NCI-H1092 treated with DMSO at 0.1 percent for 48 hours (cell line): Measurements from ENCODE around the gene TTC36.
A peak's percentile ranks its signal among the peaks of the same experiment; 100 is the strongest.
"Not testable (repeated sequence)": the region's sequence is repeated elsewhere in the genome, so short reads cannot be mapped to it uniquely, and the experiment has no call there.

Experiments
- DNase-seq: peaks from one replicate; lab custom pipeline; 2025; lab: John Stamatoyannopoulos, UW

Gene TTC36

DNA sequence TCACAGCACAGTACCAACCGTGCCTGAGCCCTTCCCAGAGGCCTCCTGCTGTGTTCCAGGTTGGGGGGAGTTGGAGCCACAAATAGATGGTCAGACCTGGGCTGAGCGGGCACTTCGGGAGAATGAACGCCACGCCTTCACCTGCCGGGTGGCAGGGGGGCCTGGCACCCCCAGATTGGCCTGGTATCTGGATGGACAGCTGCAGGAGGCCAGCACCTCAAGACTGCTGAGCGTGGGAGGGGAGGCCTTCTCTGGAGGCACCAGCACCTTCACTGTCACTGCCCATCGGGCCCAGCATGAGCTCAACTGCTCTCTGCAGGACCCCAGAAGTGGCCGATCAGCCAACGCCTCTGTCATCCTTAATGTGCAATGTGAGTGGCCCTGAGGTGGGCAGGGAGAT lies 4.8 kb downstream of the TTC36 start:
- DNase-seq = no peak

DNA sequence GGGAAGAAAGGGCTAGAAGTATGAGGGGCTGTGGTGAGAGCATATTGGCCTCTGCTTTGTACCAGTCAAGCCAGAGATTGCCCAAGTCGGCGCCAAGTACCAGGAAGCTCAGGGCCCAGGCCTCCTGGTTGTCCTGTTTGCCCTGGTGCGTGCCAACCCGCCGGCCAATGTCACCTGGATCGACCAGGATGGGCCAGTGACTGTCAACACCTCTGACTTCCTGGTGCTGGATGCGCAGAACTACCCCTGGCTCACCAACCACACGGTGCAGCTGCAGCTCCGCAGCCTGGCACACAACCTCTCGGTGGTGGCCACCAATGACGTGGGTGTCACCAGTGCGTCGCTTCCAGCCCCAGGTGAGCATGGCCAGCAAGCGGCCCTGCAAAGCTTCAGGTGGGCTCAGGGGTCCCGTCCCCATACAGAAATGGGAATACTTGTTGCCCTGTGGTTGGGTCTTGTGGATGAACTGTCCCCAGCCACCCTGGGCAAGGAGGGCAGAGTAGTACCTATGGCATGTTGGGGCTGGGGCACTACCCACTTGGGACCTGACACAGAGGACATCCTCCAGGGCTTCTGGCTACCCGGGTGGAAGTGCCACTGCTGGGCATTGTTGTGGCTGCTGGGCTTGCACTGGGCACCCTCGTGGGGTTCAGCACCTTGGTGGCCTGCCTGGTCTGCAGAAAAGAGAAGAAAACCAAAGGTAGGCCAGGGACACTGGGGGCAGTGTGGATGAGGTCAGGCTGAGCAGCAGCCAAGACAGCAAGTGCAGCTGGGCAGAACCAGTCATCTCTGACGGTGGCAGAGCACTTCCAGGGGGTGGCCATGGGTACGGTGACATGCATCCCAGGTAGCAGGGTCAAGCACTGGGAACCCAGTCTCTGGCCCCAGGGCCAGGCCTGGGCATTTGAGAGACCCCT lies 5.8 kb downstream of the TTC36 start:
- no peak for DNase-seq

DNA sequence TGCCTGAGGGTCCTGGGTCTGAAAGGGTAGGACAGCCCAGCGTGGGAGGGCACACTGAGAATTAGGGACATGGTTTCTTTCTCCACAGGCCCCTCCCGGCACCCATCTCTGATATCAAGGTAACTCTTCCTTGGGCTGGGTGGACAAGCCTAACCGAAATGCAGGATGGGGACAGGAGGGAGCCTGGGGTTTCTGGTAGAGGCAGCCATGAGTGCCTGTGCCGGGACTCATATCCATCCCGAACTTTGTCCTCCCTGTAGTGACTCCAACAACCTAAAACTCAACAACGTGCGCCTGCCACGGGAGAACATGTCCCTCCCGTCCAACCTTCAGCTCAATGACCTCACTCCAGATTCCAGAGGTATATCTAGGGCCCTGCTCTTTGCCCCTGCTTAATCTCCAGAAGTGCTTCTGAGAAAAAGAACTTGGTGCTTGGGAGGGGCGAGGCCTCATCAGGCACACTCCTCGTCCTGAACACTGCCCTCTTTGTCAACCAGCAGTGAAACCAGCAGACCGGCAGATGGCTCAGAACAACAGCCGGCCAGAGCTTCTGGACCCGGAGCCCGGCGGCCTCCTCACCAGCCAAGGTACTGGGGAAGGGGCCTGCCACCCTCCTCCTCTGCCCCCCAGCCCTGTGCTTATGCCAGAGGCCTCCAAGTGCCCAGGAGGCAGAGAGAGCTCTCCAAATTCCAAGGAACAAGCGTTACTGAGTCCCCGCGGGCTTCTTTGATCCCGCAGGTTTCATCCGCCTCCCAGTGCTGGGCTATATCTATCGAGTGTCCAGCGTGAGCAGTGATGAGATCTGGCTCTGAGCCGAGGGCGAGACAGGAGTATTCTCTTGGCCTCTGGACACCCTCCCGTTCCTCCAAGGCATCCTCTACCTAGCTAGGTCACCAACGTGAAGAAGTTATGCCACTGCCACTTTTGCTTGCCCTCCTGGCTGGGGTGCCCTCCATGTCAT lies 6.8 kb downstream of the TTC36 start:
- no peak for DNase-seq

DNA sequence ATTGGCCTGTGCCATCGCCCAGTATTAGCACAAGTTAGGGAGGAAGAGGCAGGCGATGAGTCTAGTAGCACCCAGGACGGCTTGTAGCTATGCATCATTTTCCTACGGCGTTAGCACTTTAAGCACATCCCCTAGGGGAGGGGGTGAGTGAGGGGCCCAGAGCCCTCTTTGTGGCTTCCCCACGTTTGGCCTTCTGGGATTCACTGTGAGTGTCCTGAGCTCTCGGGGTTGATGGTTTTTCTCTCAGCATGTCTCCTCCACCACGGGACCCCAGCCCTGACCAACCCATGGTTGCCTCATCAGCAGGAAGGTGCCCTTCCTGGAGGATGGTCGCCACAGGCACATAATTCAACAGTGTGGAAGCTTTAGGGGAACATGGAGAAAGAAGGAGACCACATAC lies 8.0 kb downstream of the TTC36 start:
- no peak for DNase-seq

DNA sequence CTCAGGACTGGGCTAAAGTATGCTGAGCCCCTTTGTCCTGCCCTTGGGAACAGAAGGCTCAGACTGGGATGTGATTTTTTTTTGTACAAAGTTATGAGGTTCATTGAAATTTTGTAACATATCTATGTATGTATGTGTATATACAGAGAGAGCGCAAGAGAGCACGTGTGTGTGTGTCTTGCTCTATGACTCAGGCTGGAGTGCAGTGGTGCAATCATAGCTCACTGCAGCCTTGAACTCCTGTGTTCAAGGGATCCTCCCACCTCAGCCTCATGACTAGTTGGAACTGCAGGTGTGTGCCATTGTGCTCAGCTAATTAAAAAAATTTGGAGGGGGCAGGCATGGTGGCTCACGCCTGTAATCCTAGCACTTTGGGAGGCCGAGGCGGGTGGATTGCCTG lies 9.5 kb downstream of the TTC36 start:
- DNase-seq = no peak

DNA sequence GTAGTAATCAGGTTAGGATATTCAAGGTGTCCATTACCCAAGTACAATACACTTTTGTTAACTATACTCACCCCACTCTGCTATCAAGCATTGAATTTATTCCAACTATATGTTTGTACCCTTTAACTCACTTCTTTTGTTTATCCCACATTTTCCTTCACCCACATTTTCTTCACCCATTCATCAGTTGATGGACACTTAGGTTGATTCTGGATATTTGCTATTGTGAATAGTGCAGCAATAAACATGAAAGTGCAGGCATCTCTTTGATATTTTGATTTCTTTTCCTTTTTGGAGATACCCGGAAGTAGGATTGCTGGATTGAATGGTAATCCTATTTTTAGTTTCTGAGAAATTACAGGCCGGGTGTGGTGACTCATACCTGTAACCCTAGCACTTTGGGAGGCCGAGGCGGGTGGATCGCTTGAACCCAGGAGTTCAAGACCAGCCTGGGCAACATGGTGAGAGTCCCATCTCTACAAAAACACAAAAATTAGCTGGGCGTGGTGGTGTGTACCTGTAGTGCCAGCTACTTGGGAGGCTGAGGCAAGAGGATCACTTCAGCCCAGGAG lies 10.2 kb downstream of the TTC36 start:
- no peak for DNase-seq

DNA sequence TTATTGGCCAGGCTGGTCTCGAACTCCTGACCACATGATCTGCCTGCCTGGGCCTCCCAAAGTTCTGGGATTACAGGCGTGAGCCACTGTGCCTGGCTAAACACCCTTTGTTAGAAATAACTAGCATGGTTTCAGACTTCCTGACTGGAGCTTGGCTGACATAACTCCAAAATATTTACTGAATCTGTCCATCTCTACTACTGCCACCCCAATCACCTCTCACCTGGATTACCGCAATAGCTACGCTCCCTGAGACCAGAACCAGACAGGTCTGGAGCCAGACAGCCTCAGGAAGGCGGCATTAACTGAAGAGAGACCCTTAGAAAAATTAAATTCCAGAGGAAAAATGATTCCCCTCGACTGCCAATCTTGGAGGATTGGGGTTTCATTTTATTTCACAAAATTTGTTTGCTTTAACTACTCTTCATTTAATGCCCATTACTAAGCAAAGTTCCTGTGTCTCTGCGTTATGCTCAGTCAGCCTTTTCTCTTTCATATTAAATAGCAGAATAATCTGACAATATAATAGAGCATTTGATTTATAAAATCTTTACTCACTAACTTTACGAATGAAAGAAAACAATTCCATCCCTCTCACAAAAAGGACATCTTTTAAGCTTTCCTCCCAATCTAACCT lies 16.9 kb downstream of the TTC36 start:
- DNase-seq = no peak

DNA sequence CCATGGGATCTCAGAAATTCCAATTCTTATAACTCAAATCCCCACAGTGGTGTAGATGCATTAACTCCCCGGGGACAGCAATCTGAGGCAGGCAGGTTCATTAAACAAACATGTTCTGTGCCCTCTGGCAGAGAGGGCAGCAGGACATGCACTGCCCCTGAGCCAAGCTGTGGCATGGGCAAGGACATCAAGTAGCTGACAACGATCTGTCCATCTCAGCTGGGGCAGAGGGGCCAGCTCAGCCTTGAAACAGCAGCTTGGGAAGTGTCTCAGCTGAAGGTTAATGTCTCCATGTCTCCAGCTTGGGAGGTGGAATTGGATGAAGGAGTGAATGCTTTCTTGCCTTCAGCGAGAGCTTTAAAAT lies 17.4 kb downstream of the TTC36 start:
- DNase-seq = no peak

DNA sequence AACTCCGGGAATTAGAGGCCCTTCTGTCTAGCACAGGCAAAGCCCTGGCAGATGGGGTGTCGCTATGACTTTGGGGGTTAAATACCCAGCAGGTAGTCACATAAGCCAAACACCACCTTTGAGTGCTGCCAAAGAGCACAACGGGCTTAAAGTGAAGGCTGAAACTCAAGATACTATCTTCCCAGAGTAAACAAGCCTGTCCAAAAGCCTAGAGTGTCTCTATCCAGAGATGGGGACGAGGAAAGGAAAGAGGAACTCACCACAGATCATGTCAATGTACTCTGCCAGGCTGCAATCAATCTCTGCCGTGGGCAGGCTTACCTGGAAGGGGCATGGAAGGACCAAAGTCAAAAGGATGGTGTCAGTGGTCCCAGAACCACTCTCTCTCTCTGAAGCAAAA lies 18.3 kb downstream of the TTC36 start:
- DNase-seq = no peak

DNA sequence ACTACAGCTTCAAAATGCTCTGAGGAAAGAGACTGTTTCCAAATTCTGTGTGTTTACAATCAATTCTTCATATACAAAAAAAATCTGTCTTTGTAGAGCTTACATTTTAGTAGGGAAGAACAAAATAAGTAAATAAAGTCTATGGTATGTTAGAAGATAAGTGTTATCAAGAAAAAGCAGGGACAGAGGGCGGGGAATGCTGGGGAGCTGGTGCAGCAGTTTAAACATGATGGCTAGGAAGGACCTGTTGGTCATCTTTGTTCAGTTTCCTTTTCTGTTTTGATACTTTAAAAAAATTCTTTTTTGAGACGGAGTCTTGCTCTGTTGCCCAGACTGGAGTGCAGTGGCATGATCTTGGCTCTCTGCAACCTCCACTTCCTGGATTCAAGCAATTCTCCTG lies 19.9 kb downstream of the TTC36 start:
- no peak for DNase-seq

DNA sequence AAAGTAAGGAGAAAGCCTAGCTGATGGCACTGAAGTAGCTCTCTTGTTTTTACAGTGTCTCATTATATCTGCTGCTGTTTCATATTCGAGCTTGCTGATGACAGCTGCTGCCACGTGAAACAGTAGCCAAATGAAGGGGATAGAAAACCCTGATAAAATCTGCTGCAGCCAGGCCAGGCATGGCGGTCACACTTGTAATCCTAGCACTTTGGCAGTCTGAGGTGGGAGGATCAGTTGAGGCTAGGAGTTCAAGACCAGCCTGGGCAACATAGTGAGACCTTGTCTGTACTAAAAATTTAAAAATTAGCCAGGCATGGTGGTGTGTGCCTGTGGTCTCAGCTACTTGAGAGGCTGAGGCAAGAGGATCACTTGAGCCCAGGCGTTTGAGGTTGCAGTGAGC lies 25.1 kb downstream of the TTC36 start:
- no peak for DNase-seq

DNA sequence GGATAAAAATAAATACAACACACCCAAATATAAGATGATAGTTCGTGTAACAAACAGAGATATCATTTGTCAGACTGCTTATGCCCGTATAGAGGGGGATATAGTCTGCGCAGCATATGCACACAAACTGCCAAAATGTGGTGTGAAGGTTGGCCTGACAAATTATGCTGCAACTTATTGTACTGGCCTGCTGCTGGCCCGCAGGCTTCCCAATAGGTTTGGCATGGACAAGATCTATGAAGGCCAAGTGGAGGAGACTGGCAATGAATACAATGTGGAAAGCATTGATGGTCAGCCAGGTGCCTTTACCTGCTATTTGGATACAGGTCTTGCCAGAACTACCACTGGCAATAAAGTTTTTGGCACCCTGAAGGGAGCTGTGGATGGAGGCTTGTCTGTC lies 33.5 kb downstream of the TTC36 start:
- DNase-seq = no peak

DNA sequence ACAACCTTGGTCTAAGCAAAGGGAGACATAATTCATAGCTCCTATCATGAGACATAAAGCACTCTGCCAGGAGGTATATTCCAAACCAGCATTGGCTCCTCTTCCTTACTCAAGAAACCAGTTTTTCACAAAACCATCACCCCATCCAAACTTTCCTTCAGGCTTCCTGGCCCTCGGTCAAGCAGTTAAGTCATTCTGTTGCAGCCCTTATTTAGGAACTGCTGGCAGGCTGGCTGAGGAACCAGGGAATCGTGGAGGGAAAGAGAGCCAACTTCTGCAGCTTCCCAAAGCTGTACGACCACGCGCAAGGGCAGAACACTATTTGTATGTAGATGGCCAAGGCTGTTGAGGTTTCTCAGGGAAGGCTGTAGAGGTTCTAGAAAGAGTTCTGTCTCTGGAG lies 37.8 kb downstream of the TTC36 start:
- no peak for DNase-seq

DNA sequence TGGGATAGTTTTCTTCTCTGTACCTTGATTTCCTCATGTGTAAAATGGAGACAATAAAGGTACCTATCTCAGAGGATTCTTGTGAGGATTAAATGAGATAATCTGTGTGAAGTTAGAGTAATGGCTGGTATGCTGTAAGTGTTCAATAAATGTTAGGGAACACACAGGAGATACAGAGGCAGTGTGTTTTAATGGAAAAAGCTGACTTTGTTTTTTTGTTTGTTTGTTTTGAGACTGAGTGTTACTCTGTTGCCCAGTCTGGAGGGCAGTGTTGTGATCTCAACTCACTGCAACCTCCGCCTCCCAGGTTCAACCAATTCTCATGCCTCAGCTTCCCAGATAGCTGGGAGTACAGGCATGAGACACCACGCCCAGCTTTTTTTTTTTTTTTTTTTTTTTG lies 42.4 kb downstream of the TTC36 start:
- DNase-seq = no peak

DNA sequence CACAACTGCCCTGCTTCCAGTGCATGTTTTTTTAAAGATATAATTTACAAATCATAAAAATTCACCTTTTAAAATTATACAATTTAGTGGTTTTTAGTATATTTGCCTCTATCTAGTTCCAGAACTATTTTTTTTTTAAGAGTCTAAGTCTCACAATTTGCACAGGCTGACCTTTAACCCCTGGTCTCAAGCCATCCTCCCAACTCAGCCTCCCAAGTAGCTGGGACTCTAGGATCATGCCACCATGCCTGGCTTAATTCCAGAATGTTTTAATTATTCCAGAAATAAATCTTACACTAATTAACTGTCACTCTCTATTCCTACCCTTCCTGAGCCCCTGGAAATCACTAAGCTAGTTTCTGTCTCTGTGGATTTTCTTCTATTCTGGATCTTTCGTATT lies 43.5 kb downstream of the TTC36 start:
- no peak for DNase-seq

DNA sequence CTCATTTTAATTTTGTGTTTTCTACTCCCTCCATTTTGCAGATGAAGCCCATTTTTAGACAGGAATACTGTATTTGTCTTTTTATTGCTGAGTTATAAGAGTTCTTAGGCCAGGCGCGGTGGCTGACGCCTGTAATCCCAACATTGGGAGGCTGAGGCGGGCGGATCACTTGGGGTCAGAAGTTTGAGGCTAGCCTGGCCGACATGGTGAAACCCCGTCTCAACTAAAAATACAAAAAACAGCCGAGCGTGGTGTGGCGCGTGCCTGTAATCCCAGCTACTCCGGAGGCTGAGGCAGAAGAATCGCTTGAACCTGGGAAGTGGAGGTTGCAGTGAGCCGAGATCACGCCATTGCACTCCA lies 44.4 kb downstream of the TTC36 start:
- not testable (repeated sequence) for DNase-seq

DNA sequence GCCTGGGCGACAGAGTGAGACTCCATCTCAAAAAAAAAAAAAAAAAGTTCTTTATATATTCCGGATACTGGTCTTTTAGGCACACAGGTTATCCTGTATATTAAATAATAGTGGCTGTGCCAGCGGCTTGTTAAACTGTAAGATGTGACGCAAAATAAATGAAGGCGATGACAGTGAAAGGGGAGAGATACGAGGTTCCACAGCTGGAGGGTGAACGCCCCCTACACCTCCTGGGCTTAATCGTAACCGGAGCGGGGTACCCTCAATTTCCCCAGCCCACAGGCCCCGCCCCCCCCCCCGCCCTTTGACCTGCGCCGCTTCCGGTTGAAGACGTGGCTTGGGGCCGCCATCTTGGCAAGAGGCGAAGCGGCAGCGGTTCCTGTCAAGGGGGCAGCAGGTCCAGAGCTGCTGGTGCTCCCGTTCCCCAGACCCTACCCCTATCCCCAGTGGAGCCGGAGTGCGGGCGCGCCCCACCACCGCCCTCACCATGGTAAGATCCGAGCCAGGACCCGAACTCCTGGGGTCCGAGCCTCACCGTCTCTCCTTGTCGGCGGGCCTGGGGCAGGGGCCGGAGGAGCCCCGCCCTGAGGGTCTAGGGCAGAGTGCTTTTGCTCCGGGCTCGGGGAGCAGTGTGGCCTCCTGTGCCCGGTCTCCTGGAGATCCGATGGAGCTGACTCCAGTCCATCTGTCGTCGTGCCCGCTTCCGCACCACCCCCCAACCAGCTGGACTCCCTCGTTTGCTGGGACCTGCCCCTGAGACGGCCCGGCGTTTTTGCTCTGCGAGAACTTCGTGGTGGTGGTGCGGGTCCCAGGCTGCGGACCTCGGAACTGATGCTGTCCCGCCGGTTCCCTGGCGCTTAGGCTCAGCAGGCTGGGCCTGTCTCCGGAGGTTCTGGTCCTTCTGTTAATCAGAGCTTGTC lies 45.0 kb downstream of the TTC36 start, which contains the start of gene ARCN1:
Gene ARCN1, plus strand, starts transcription at position 349 of the 920 bp plus-strand sequence. Its CDS starts 139 bp downstream, at position 488.
- peak; percentile 86 for DNase-seq

DNA sequence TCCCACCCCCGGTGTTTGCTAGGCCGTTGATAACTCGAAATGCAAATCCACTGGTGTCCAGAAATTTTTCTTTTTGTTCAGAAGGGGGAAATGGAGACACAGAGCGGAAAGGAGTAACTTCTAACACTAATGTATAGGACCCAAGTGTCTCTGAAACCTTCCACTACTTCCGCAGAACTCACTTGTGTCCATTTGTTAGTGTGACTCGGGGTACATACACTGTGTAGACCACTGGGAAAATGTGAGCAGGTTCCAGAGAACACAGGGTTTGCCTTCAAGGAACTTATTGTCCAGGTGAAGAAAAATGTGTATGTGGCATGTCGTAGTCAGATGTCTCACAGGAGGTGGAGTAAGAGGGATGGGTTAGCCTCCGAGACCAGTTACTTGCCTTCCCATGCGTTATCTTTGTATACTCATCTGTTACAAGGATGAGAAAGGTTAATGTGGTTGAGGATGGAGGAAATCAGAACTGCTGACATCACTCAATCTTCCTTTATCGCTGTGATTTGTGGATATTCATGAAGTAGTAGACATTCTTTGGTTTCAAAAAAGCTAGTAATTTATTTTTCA lies 45.8 kb downstream of the TTC36 start:
- DNase-seq = peak; percentile 38

DNA sequence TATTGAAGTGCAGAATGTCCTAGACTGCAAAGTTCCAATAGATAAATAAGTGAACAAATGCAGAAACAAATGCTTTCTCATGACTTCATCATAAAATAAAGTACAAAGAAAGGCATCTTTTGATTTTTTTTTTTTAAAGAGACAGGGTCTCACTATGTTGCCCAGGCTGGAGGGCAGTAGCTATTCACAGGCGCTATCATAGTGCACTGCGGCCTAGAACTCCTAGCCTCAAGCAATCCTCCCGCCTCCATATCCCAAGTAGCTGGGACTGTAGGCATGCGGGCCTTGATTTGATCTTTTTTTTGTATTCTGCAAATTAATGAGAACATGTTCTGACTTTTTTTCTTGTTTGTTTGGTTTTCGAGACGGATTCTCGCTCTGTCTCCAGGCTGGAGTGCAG lies 47.4 kb downstream of the TTC36 start:
- no peak for DNase-seq

DNA sequence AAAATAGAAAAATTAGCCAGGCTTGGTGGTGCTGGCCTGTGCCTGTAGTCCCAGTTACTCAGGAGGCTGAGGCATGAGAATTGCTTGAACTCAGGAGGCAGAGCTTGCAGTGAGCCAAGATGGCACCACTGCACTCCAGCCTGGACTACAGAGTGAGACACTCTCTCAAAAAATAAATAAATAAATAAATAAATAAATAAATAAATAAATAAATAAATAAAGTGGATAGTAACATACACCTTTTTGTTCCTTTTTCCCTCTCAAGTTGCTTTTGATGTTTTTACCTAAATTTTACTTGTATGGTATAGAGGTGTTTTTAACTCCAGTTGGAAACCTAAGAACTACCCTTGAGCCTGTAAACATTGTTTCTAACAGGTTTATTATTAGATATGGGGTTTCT lies 50.7 kb downstream of the TTC36 start:
- DNase-seq = not testable (repeated sequence)
